Thymus (tissue), 11 donors: Measurements from ENCODE around the gene PPP1R2B. TPM values are rescaled to one million over a fixed set of nuclear protein-coding genes. Genes with fewer than 3 reads are reported as not detected.

Experiments used
- DNase-seq, 9 donors: peaks; one replicate each; pipeline ENCODE4 v3.0.0-alpha.2; 2013; ENCODE audit warnings: low spot score in 9 of 9, low read depth in 6 of 9, missing footprints in 1 of 9
- H3K27ac ChIP-seq, 2 donors: one replicate each; pipeline ENCODE4 v1.5.1; 2013; ENCODE audit warnings: control low read depth in 1 of 2, low read depth in 1 of 2, low read length in 1 of 2, mild to moderate bottlenecking in 1 of 2, moderate library complexity in 1 of 2
- H3K27me3 ChIP-seq, 2 donors: one replicate each; pipeline ENCODE4 v1.5.1; 2013; ENCODE audit warnings: low read length in 1 of 2; ENCODE audit not compliant: control insufficient read depth in 2 of 2, insufficient read depth in 1 of 2
- H3K36me3 ChIP-seq, 2 donors: one replicate each; pipeline ENCODE4 v1.5.1; 2013; ENCODE audit warnings: low read length in 1 of 2, mild to moderate bottlenecking in 1 of 2, moderate library complexity in 1 of 2; ENCODE audit not compliant: control insufficient read depth in 2 of 2, insufficient read depth in 2 of 2
- H3K4me1 ChIP-seq, 2 donors: one replicate each; pipeline ENCODE4 v1.5.1; 2013; ENCODE audit warnings: low read length in 2 of 2; ENCODE audit not compliant: control insufficient read depth in 2 of 2, insufficient read depth in 2 of 2
- H3K4me3 ChIP-seq, 2 donors: one replicate each; pipeline ENCODE4 v1.5.1; 2013; ENCODE audit warnings: low read length in 2 of 2, control low read depth in 1 of 2, mild to moderate bottlenecking in 1 of 2
- H3K9me3 ChIP-seq, 2 donors: one replicate each; pipeline ENCODE4 v1.5.1; 2013; ENCODE audit warnings: low read length in 1 of 2, mild to moderate bottlenecking in 1 of 2; ENCODE audit not compliant: control insufficient read depth in 2 of 2, insufficient read depth in 1 of 2
- WGBS: extraction: QIAGEN DNeasy Blood & Tissue Kit; methylation state at CpG from one replicate; pipeline ENCODE4 v1.1.7; 2013; 5-methylcytosine and 5-hydroxymethylcytosine counted together
- polyA plus RNA-seq: library from polyadenylated mRNA; stranded (reverse); fragments of 200-250 nt; gene quantifications from one replicate; pipeline ENCODE4 v1.2.3, GENCODE V29; 2013
- total RNA-seq: library from RNA; stranded (reverse); fragments of 120-200 nt; gene quantifications from one replicate; pipeline ENCODE4 v1.2.4, GENCODE V29; 2013
- donor health status: healthy.

Gene PPP1R2B
- total and polyA plus RNA-seq, 2 donors = 0.07 to 0.14 TPM

DNA sequence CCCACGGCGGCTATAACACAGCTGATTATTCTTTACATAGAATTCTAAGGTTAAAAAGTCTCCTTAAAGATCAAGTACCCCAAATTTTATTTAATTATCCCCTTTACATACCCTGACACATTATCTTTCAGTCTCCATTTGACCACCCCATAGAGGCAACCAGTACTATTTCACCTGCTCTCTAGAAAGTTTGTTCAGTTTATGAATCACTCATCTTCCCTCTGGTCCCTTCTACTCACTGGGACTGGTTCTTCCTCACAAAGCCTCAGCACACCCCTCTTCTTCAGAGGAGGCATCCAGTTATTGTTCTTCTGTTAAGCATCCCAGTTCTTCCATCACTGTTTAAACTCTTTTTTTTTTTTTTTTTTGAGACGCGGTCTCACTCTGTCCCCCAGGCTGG, 42.8 kb downstream of the PPP1R2B start:
- Histone ChIP-seq H3K27ac (no peak overlapping the region), H3K4me1 (no peaks in the 10 kb centered on the region), H3K4me3 (no peak overlapping the region), H3K36me3 (no peaks in the 10 kb centered on the region), H3K27me3 (no peaks in the 10 kb centered on the region), H3K9me3 (no peaks in the 10 kb centered on the region)
- no peak for DNase-seq
- WGBS = 98% methylated on average over 4 of the region's 4 CpGs

DNA sequence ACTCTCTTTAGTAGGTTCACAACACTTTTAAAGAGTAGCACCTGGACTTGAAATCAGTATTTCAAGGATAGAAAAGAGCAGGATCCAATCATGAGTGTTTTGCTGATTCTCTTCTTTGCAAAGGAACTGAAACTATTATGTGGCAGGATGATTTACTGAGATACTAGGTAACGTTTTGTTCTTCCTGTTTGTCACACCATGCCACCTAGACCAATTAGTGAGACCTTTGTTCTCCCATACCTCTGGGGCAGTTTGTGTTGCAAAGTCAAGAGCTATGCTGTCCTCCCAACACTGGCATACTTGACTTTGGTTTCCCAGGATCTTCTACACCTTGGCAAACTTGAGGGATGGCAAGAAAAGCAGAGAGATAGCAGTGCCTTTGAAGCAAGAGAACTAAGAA, 43.4 kb downstream of the PPP1R2B start:
- no peak for DNase-seq
- no peaks in the 10 kb centered on the region for H3K9me3 ChIP-seq
- 26% methylated on average over 1 of the region's 1 CpG for WGBS

DNA sequence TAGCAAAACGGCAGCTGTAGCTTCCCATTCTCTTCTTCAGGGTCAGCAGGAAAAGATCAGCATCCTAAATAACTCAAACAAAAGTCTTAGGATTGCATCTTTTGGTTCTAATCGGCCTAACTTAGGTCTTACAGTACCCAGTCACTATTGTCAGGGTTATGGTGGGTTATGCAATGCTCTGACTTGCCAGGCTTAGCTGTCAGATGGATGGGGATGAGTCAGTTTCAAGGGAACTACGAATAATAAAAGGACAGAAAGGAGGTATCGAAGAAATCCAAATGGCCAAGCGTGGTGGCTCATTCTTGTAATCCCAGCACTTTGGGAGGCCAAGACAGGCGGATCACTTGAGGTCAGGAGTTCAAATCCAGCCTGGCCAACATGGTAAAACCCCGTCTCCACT, 46.5 kb downstream of the PPP1R2B start:
- Histone ChIP-seq H3K27ac (no peak overlapping the region), H3K36me3 (no peaks in the 10 kb centered on the region), H3K9me3 (no peaks in the 10 kb centered on the region), H3K4me1 (no peaks in the 10 kb centered on the region), H3K4me3 (no peak overlapping the region), H3K27me3 (no peaks in the 10 kb centered on the region)
- 91% methylated on average over 7 of the region's 7 CpGs for WGBS
- no peak for DNase-seq

More for the DNA sequence above, 43.4 kb downstream of the PPP1R2B start:
- H3K27ac ChIP-seq = no peak overlapping the region
- no peak overlapping the region for H3K4me3 ChIP-seq
- H3K27me3 ChIP-seq = no peaks in the 10 kb centered on the region
- H3K36me3 ChIP-seq = no peaks in the 10 kb centered on the region
- H3K4me1 ChIP-seq = no peaks in the 10 kb centered on the region

Other genes with a start within 250 kb of the PPP1R2B start
- 25.4 TPM for gene TIMD4, start 112.9 kb downstream of the PPP1R2B start, total RNA-seq
- gene TIMD4, start 112.9 kb downstream of the PPP1R2B start, polyA plus RNA-seq = 14.7 TPM
- 0.14 TPM for gene HAVCR1, start 208.8 kb downstream of the PPP1R2B start, total RNA-seq
- 0.07 TPM for gene HAVCR1, start 208.8 kb downstream of the PPP1R2B start, polyA plus RNA-seq